Epithelial cell of umbilical artery (primary cell): ENCODE data around the gene HACD2. TPM values are rescaled to one million over a fixed set of nuclear protein-coding genes. Genes with fewer than 3 reads are reported as not detected.

ENCODE experiments used
- total RNA-seq: library from RNA; depleted of rRNA; stranded (reverse); fragments of >200 nt; gene quantifications from 2 replicates; pipeline ENCODE4 v1.2.3, GENCODE V29; 2014

Gene HACD2, protein sequence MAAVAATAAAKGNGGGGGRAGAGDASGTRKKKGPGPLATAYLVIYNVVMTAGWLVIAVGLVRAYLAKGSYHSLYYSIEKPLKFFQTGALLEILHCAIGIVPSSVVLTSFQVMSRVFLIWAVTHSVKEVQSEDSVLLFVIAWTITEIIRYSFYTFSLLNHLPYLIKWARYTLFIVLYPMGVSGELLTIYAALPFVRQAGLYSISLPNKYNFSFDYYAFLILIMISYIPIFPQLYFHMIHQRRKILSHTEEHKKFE
- 18.2 and 19.1 TPM in 2 replicates for total RNA-seq

DNA sequence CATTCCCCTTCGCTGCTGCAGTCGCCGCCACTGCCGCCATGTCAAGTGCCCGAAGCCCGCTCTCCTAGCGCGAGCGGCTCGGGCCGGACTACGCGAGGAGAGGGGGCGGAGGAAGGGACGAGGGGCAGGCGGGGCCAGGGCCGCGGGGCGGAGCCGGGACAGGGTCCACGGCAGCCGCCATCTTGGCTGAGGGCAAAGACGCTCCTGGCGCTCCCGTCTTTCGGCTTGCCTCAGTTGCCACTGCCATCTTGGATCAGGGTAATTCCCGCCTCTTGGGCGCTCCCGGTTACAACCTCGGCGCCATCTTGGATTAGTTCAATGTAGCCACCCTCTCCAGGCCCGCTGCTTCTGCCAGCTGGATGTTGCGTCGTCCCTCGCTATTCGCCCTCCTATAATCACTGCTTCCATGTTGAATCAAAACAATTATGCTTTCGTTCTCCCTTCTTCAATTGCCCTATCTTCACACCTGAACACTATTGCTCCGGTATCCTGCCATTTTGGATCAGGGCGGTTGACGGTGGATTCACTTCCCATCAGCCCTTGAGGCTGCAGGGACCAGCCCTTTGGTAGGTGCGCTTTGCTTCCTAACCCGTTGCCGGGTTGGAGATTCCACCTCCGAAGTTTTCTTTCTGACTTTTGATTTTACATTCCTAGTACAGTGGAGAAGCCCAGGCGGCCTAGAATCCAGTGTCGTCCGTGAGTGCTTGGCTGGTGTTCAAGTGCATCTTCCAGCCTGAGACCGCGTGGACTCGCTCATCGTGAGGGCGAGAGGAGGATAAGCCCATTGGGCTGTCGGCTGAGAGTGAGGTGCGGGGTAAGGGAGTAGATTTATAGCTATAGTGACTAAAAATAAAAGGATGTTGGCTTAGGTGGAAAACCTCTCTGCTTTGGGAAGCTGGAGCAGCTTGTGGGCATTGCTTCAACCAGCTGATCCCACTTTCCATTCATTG, at the start of gene HACD2:
TSS of gene HACD2 (minus strand) at position 66 of the 950 bp plus-strand sequence. CDS start at position 40, 26 bp downstream.

GRCh38 chr3:123448536-123449101, 136.2 kb downstream of the HACD2 start, which contains the start of gene ADCY5:
ADCY5 (minus strand) TSS chr3:123449090; CDS start chr3:123448545, 545 bp downstream.

Other genes with a start within 250 kb of the HACD2 start
- under 0.01 TPM in 1 of 2 replicates, not detected in the other for gene ADCY5, start 136.0 kb downstream of the HACD2 start, total RNA-seq